GM21360 (cell line): ENCODE results near the gene AGAP1.

ENCODE experiments used
- ATAC-seq: cut with Tn5 transposase; IDR thresholded peaks from one replicate; pipeline ENCODE4 v1.9.1; 2021; ENCODE audit warnings: mild to moderate bottlenecking, moderate library complexity; ENCODE audit not compliant: unreplicated experiment

AGAP1 gene

GRCh38 chr2:235831755-235832154 lies 337.9 kb downstream of the AGAP1 start:
- no peak for ATAC-seq

- ATAC-seq, result no peak
These were observed 339.1 kb downstream of the AGAP1 start for GRCh38 chr2:235832941-235833340.

- ATAC-seq, result no peak
These were observed 340.3 kb downstream of the AGAP1 start for GRCh38 chr2:235833971-235834620.

- no peak for ATAC-seq
These were observed 340.9 kb downstream of the AGAP1 start for GRCh38 chr2:235834781-235835180.

- no peak for ATAC-seq
These were observed 342.0 kb downstream of the AGAP1 start for GRCh38 chr2:235835810-235836209.

GRCh38 chr2:235836491-235836911 lies 342.7 kb downstream of the AGAP1 start:
- no peak for ATAC-seq

GRCh38 chr2:235839226-235839625 lies 345.4 kb downstream of the AGAP1 start:
- no peak for ATAC-seq

GRCh38 chr2:235839974-235840373 lies 346.1 kb downstream of the AGAP1 start:
- ATAC-seq, result no peak

- no peak for ATAC-seq
These were observed 348.0 kb downstream of the AGAP1 start for GRCh38 chr2:235841863-235842262.

- ATAC-seq, result no peak
These were observed 349.1 kb downstream of the AGAP1 start for GRCh38 chr2:235842941-235843340.

GRCh38 chr2:235843591-235844395 lies 349.9 kb downstream of the AGAP1 start:
- ATAC-seq, result no peak

- ATAC-seq, result no peak
These were observed 350.7 kb downstream of the AGAP1 start for GRCh38 chr2:235844561-235844960.

- ATAC-seq, result no peak
These were observed 351.4 kb downstream of the AGAP1 start for GRCh38 chr2:235845245-235845644.

- ATAC-seq, result no peak
These were observed 353.7 kb downstream of the AGAP1 start for GRCh38 chr2:235847576-235847975.

- no peak for ATAC-seq
These were observed 354.2 kb downstream of the AGAP1 start for GRCh38 chr2:235848055-235848454.

- ATAC-seq, result no peak
These were observed 355.1 kb downstream of the AGAP1 start for GRCh38 chr2:235848946-235849345.

- no peak for ATAC-seq
These were observed 355.6 kb downstream of the AGAP1 start for GRCh38 chr2:235849489-235849888.

GRCh38 chr2:235850289-235850688 lies 356.4 kb downstream of the AGAP1 start:
- ATAC-seq, result no peak

- ATAC-seq, result no peak
These were observed 357.1 kb downstream of the AGAP1 start for GRCh38 chr2:235850771-235851551.

- ATAC-seq, result no peak
These were observed 358.1 kb downstream of the AGAP1 start for GRCh38 chr2:235851828-235852525.

GRCh38 chr2:235852526-235852920 lies 358.7 kb downstream of the AGAP1 start:
- no peak for ATAC-seq
